Calu3 (cell line): ENCODE data around the gene CMTM8. TPM values are rescaled to one million over a fixed set of nuclear protein-coding genes. Genes with fewer than 3 reads are reported as not detected.

Experiments used
- BruUV-seq: library from RNA; stranded (reverse); fragments of 400-500 nt; replicated peaks from 2 replicates; lab custom pipeline; 2021; lab: Mats Ljungman, UMichigan
- CTCF ChIA-PET: fragments of 300-600 bp; sonication (Branson Sonifier 250); formaldehyde crosslinking; loops from one replicate; lab custom pipeline; 2022; ENCODE audit warnings: antibody characterized with exemption; lab: Charles Lee
- DNase-seq: peaks from one replicate; pipeline ENCODE4 v3.0.0; 2022
- H3K27ac Mint-ChIP-seq: one replicate; pipeline ENCODE4 v1.8.0; 2022; ENCODE audit warnings: mixed read lengths; ENCODE audit not compliant: unreplicated experiment
- H3K27me3 Mint-ChIP-seq: one replicate; pipeline ENCODE4 v1.8.0; 2022; ENCODE audit warnings: mixed read lengths; ENCODE audit not compliant: unreplicated experiment
- H3K36me3 Mint-ChIP-seq: one replicate; pipeline ENCODE4 v1.8.0; 2022; ENCODE audit warnings: mild to moderate bottlenecking, moderate library complexity, mixed read lengths; ENCODE audit not compliant: insufficient read depth, unreplicated experiment
- H3K4me1 Mint-ChIP-seq: one replicate; pipeline ENCODE4 v1.8.0; 2022; ENCODE audit warnings: mild to moderate bottlenecking, low read depth, mixed read lengths; ENCODE audit not compliant: unreplicated experiment
- H3K4me3 Mint-ChIP-seq: one replicate; pipeline ENCODE4 v1.8.0; 2022; ENCODE audit warnings: mild to moderate bottlenecking, low read depth, moderate library complexity, mixed read lengths; ENCODE audit not compliant: unreplicated experiment
- H3K9me3 Mint-ChIP-seq: one replicate; pipeline ENCODE4 v1.8.0; 2022; ENCODE audit warnings: low read depth, mixed read lengths; ENCODE audit not compliant: unreplicated experiment
- CTCF ChIP-seq: fragments of 200-600 bp; IDR thresholded peaks from one replicate; pipeline ENCODE4 v1.8.0; 2022; ENCODE audit warnings: antibody characterized with exemption; ENCODE audit not compliant: unreplicated experiment
- intact Hi-C: fragments of 100-400 bp; cut with micrococcal nuclease; formaldehyde crosslinking; loops from one replicate; pipeline ENCODE4 v1.10.0; 2022; ENCODE audit not compliant: unreplicated experiment
- total RNA-seq: library from RNA; stranded (reverse); gene quantifications from 2 replicates; pipeline ENCODE4 v1.2.3, GENCODE V29; 2022

The CMTM8 gene
- total RNA-seq, 1 experiment from 2014 or later = 19.0 TPM

- Mint-ChIP-seq H3K36me3 (peaks cover 70% of the 10 kb centered on the region), H3K4me3 (peak overlapping the region; percentile 81), H3K9me3 (no peaks in the 10 kb centered on the region), H3K4me1 (peaks cover 84% of the 10 kb centered on the region), H3K27ac (peak overlapping the region; percentile 98), H3K27me3 (no peaks in the 10 kb centered on the region)
- intact Hi-C loops = loop anchor here (1.0 kb wide), 1 partner anchor 21 kb away; no protein-coding TSS in a partner anchor
- CTCF ChIA-PET = interaction anchor here (0.6 to 2.3 kb wide), 2 partner anchors 51 to 67 kb away, joined by 7 to 15 read pairs; no protein-coding TSS in a partner anchor
- DNase-seq = no peak
- TF ChIP-seq CTCF = no peak
- BruUV-seq = no TSS peak
These were observed 162.6 kb downstream of the CMTM8 start for GRCh38 chr3:32401126-32401525.

GRCh38 chr3:32401556-32402081, 163.1 kb downstream of the CMTM8 start:
- Mint-ChIP-seq H3K27ac (peak overlapping the region; percentile 98), H3K4me1 (peaks cover 84% of the 10 kb centered on the region), H3K36me3 (peaks cover 70% of the 10 kb centered on the region), H3K9me3 (no peaks in the 10 kb centered on the region), H3K27me3 (no peaks in the 10 kb centered on the region), H3K4me3 (peak overlapping the region; percentile 81)
- no TSS peak for BruUV-seq
- intact Hi-C loops = loop anchor here (1.0 kb wide), 1 partner anchor 21 kb away; no protein-coding TSS in a partner anchor
- no peak for TF ChIP-seq CTCF
- DNase-seq = peak; percentile 62
- CTCF ChIA-PET = interaction anchor here (0.6 kb wide), 1 partner anchor 51 kb away, joined by 15 read pairs; no protein-coding TSS in a partner anchor

- intact Hi-C loops = no loop called here
- no peaks in the 10 kb centered on the region for H3K27me3 Mint-ChIP-seq
- CTCF ChIA-PET = interaction anchor here (0.7 kb wide), 1 partner anchor 157 kb away, joined by 3 read pairs; no protein-coding TSS in a partner anchor
- peak overlapping the region; percentile 98 for H3K27ac Mint-ChIP-seq
- H3K36me3 Mint-ChIP-seq = peaks cover 78% of the 10 kb centered on the region
- peak overlapping the region; percentile 21 for H3K4me3 Mint-ChIP-seq
- H3K4me1 Mint-ChIP-seq = peaks cover 80% of the 10 kb centered on the region
- no peaks in the 10 kb centered on the region for H3K9me3 Mint-ChIP-seq
- no TSS peak for BruUV-seq
- no peak for TF ChIP-seq CTCF
- no peak for DNase-seq
These were observed 165.2 kb downstream of the CMTM8 start for GRCh38 chr3:32403663-32404062.

- no TSS peak for BruUV-seq
- no peak for TF ChIP-seq CTCF
- H3K4me1 Mint-ChIP-seq = peaks cover 83% of the 10 kb centered on the region
- H3K27me3 Mint-ChIP-seq = no peaks in the 10 kb centered on the region
- CTCF ChIA-PET = no interaction called here
- intact Hi-C loops = loop anchor here (5.0 kb wide), 1 partner anchor 63 kb away; no protein-coding TSS in a partner anchor
- H3K4me3 Mint-ChIP-seq = no peak overlapping the region
- no peak for DNase-seq
- peak overlapping the region; percentile 98 for H3K27ac Mint-ChIP-seq
- peaks cover 71% of the 10 kb centered on the region for H3K36me3 Mint-ChIP-seq
- H3K9me3 Mint-ChIP-seq = no peaks in the 10 kb centered on the region
These were observed 166.2 kb downstream of the CMTM8 start for GRCh38 chr3:32404714-32405113.
